WTC11 (cell line): ENCODE results near the gene MED10.
"Not testable (repeated sequence)": the region's sequence is repeated elsewhere in the genome, so short reads cannot be mapped to it uniquely, and the experiment has no call there.

ENCODE experiments used
- CTCF ChIP-seq: fragments of 200-600 bp; IDR thresholded peaks from 2 replicates; pipeline ENCODE4 v1.8.0; 2022; ENCODE audit warnings: antibody characterized with exemption
- JAZF1 ChIP-seq: fragments of 250-450 bp; sonication (Bioruptor Pico); IDR thresholded peaks from 2 replicates; pipeline ENCODE4 v1.9.0; 2021; ENCODE audit warnings: moderate library complexity, mild to moderate bottlenecking, inconsistent platforms
- USF1 ChIP-seq: sonication (generic); formaldehyde crosslinking; IDR thresholded peaks from 2 replicates; pipeline ENCODE4 v1.8.0; 2022; ENCODE audit warnings: mild to moderate bottlenecking, missing genetic modification reagents
- ZNF121 ChIP-seq: sonication (generic); formaldehyde crosslinking; IDR thresholded peaks from 2 replicates; pipeline ENCODE4 v1.8.0; 2023; ENCODE audit warnings: missing genetic modification reagents

- not testable (repeated sequence) for TF ChIP-seq CTCF; JAZF1 (CRISPR knock-in tag); ZNF121 (CRISPR knock-in tag); USF1 (CRISPR knock-in tag)
Measured at GRCh38 chr5:6363454-6364011, 14.8 kb downstream of the MED10 start.
